ENCODE measurements around the gene GPR4. TPM values are rescaled to one million over a fixed set of nuclear protein-coding genes. Genes with fewer than 3 reads are reported as not detected.

GPR4 gene
- total and polyA plus RNA-seq, 2 of the 8 experiments (the other 6 are each of a cell fraction or from before 2014, with no cell fraction given): 0.19 to 0.39 TPM

DNA sequence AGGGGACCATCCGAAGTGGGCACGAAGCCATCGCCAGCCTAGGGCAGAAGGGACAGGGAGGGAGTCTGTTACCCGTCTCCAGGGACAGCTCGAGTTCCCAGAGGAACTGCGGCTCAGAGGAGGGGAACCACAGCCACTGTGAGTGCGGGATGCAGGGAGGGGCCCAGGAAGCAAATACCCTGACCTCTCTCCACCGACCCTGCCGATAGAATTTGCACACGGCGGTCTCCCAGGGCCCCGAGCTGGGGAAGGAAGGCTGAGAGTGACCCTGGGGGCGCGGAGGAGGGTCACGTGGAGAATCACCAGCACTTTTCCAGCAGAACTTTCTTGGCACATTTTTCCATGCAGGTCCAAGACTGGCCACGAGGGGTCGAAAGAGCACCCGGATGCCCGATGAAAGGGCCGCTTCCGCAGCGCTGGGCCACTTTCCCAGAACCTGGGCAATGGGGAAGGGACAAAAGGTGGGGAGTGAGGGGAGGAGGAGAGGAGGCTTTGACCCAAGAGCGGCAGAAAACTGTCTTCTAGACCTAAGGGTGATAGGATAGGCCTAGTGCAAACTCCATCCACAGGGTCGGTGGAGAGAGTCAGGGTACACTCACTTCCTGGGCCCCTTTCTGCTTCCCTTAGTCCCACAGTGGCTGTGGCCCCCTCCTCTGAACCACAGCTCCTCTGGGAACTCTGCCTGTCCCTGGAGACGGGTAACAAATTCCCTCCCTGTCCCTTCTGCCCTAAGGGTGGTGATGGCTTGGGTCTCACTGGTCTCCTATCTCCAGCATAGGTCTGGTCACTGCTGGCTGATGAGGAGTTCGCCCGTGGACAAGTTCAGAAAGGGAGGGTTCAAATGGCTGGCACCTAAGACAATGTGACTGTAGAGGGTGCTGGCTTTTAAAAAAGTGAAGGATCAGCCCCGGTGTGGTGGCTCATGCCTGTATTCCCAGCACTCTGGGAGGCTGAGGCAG lies 5.3 kb upstream of the GPR4 start (continued):
- TF ChIP-seq POLR2AphosphoS5 (IDR thresholded peaks at IDR 0.05; ENCODE audit: low read depth, low read length): no peak
- TF ChIP-seq, protein P1, sequence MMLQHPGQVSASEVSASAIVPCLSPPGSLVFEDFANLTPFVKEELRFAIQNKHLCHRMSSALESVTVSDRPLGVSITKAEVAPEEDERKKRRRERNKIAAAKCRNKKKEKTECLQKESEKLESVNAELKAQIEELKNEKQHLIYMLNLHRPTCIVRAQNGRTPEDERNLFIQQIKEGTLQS (IDR thresholded peaks at IDR 0.05; ENCODE audit: insufficient read depth, low read depth, low read length): peak; percentile 86
- peak; percentile 77 to 84 (median 83) for TF ChIP-seq CTCF (IDR thresholded peaks at IDR 0.05; ENCODE audit: control extremely low read depth in 1 of 3, insufficient read depth in 1 of 3, low read depth in 1 of 3, low read length in 3 of 3)
- no peak for TF ChIP-seq SRF (IDR thresholded peaks at IDR 0.05; ENCODE audit: low read depth, low read length)
- peak in 1 of 2 experiments; percentile 63; a peak in 2 of 3 replicates for TF ChIP-seq POLR2A (IDR thresholded peaks at IDR 0.05; ENCODE audit: control extremely low read depth in 1 of 2, low read depth in 2 of 2, low read length in 2 of 2)
- TF ChIP-seq ASH2L (IDR thresholded peaks at IDR 0.05; ENCODE audit: low read length): peak; percentile 77
- TF ChIP-seq RAD21 (IDR thresholded peaks at IDR 0.05 in 1 of 2, conservative IDR thresholded peaks at IDR 0.05 in 1 of 2; ENCODE audit: low read depth in 2 of 2, low read length in 2 of 2): peak; percentile 67 to 77
- TF ChIP-seq SP1 (IDR thresholded peaks at IDR 0.05; ENCODE audit: low read depth, low read length): peak; percentile 54
- TF ChIP-seq SIN3A (conservative IDR thresholded peaks at IDR 0.05 in 1 of 2, IDR thresholded peaks at IDR 0.05 in 1 of 2; ENCODE audit: low read depth in 1 of 2, low read length in 2 of 2): peak in 1 of 2 experiments; percentile 69; a peak in 2 of 4 replicates
- peak; percentile 18 for TF ChIP-seq TAF7 (optimal IDR thresholded peaks at IDR 0.05; ENCODE audit: borderline replicate concordance, low read depth, low read length)
- TF ChIP-seq SIX5 (IDR thresholded peaks at IDR 0.05; ENCODE audit: low read depth, low read length): no peak
- no peak for TF ChIP-seq EGR1 (IDR thresholded peaks at IDR 0.05; ENCODE audit: borderline replicate concordance, low read depth, low read length)
- TF ChIP-seq CREB1 (IDR thresholded peaks at IDR 0.05): peak; percentile 37; the same call in 1 of the 2 replicates
- TF ChIP-seq EZH2 (IDR thresholded peaks at IDR 0.05; ENCODE audit: low read depth, low read length, severe bottlenecking): peak; percentile 27
- TF ChIP-seq CEBPB (IDR thresholded peaks at IDR 0.05; ENCODE audit: low read depth, low read length): no peak
- TF ChIP-seq RBBP5 (IDR thresholded peaks at IDR 0.05; ENCODE audit: borderline replicate concordance, low read depth, low read length): no peak
- TF ChIP-seq, protein P2, sequence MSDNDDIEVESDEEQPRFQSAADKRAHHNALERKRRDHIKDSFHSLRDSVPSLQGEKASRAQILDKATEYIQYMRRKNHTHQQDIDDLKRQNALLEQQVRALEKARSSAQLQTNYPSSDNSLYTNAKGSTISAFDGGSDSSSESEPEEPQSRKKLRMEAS (IDR thresholded peaks at IDR 0.05): peak; percentile 74
- TF ChIP-seq HDAC2 (IDR thresholded peaks at IDR 0.05; ENCODE audit: borderline replicate concordance in 1 of 2, low read depth in 2 of 2, low read length in 2 of 2): no peak
